A549 (cell line): Measurements from ENCODE around the gene KRTDAP. TPM values are rescaled to one million over a fixed set of nuclear protein-coding genes. Genes with fewer than 3 reads are reported as not detected.
A peak's percentile ranks its signal among the peaks of the same experiment; 100 is the strongest.

Experiments used
- ATAC-seq, 2 experiments: fragments of 200-7000 bp in 1 of 2; fragments of >200 bp in 1 of 2; cut with Nextera tagmentation in 1 of 2; cut with Tn5 transposase in 1 of 2; 3 replicates each; pipeline versions ENCODE4 v1.8.0 to v1.9.1; 2018 to 2020; ENCODE audit warnings: mild to moderate bottlenecking in 1 of 2, moderate library complexity in 1 of 2
- CTCF ChIA-PET: fragments of 300-600 bp; sonication (Branson Sonifier 250); formaldehyde crosslinking; extraction: SDS; loops from one replicate; lab custom pipeline; 2021; ENCODE audit warnings: antibody characterized with exemption, inconsistent platforms; lab: Yijun Ruan, JAX
- POLR2A ChIA-PET: fragments of 350-600 bp; formaldehyde crosslinking; extraction: SDS; loops from one replicate; lab custom pipeline; 2021; ENCODE audit warnings: antibody characterized with exemption, inconsistent platforms; lab: Yijun Ruan, JAX
- DNase-seq, 2 experiments: peaks; one replicate each; pipeline versions ENCODE4 v3.0.0 to v3.0.0-alpha.2; 2011 to 2016; ENCODE audit warnings: low read depth in 1 of 2, low spot score in 1 of 2
- FAIRE-seq: peaks from 2 replicates; lab custom pipeline; 2011; peaks lifted over from hg19 to GRCh38; lab: Jason Lieb, UNC
- H3K27ac ChIP-seq, 2 experiments: fragments of >200 bp; sonication (Bioruptor Twin); formaldehyde crosslinking; 3 replicates each; pipeline ENCODE4 v1.5.1; 2016 to 2017
- H3K4me1 ChIP-seq: fragments of >200 bp; sonication (Bioruptor Twin); formaldehyde crosslinking; 3 replicates; pipeline ENCODE4 v1.6.1; 2016
- H3K4me2 ChIP-seq: fragments of >200 bp; sonication (Bioruptor Twin); formaldehyde crosslinking; 3 replicates; pipeline ENCODE4 v1.6.1; 2016
- H3K4me3 ChIP-seq: fragments of >200 bp; sonication (Bioruptor Twin); formaldehyde crosslinking; 3 replicates; pipeline ENCODE4 v1.5.1; 2016
- H3K9me3 ChIP-seq: fragments of >200 bp; sonication (Bioruptor Twin); formaldehyde crosslinking; 3 replicates; pipeline ENCODE4 v1.6.1; 2016
- BCL3 ChIP-seq: fragments of >200 bp; sonication (Bioruptor Twin); formaldehyde crosslinking; IDR thresholded peaks from 3 replicates; pipeline ENCODE4 v1.6.1; 2016
- BHLHE40 ChIP-seq: IDR thresholded peaks from 2 replicates; pipeline ENCODE4 v1.6.1; 2012; ENCODE audit warnings: low read depth, low read length, inconsistent platforms
- CTCF ChIP-seq: fragments of >200 bp; sonication (Bioruptor Twin); formaldehyde crosslinking; IDR thresholded peaks from 3 replicates; pipeline ENCODE4 v1.5.1; 2016
- EHMT2 ChIP-seq: fragments of 200-600 bp; sonication (generic); IDR thresholded peaks from 2 replicates; pipeline ENCODE4 v1.6.1; 2016; ENCODE audit warnings: antibody characterized with exemption, low read depth, mild to moderate bottlenecking, moderate library complexity
- FOSL2 ChIP-seq, 2 experiments: fragments of 450-650 bp in 1 of 2; fragments of >200 bp in 1 of 2; sonication (Bioruptor Twin) in 1 of 2; formaldehyde crosslinking; IDR thresholded peaks; 2 replicates each; pipeline versions ENCODE4 v1.5.0 to v1.6.1; 2016 to 2020; ENCODE audit warnings: mild to moderate bottlenecking in 1 of 2, moderate library complexity in 1 of 2
- FOXS1 ChIP-seq: fragments of 250-450 bp; sonication (Bioruptor Pico); IDR thresholded peaks from 2 replicates; pipeline ENCODE4 v1.5.0; 2020; ENCODE audit warnings: mild to moderate bottlenecking, moderate library complexity
- HEYL ChIP-seq: fragments of 250-450 bp; sonication (Bioruptor Pico); IDR thresholded peaks from 2 replicates; pipeline ENCODE4 v1.8.0; 2021; ENCODE audit warnings: mild to moderate bottlenecking, moderate library complexity
- HOXB13 ChIP-seq: fragments of 250-450 bp; sonication (Bioruptor Pico); IDR thresholded peaks from 2 replicates; pipeline ENCODE4 v1.5.0; 2020; ENCODE audit warnings: low read depth, mild to moderate bottlenecking, moderate library complexity
- HOXB5 ChIP-seq: fragments of 250-450 bp; sonication (Bioruptor Pico); IDR thresholded peaks from 2 replicates; pipeline ENCODE4 v1.5.0; 2020; ENCODE audit warnings: mild to moderate bottlenecking, moderate library complexity
- JUN ChIP-seq, 2 experiments: fragments of >200 bp; sonication (Bioruptor Twin); formaldehyde crosslinking; IDR thresholded peaks; 2 replicates in 1 of 2; 3 replicates in 1 of 2; pipeline ENCODE4 v1.6.1; 2016 to 2017
- JUNB ChIP-seq: fragments of >200 bp; sonication (Bioruptor Twin); formaldehyde crosslinking; IDR thresholded peaks from 2 replicates; pipeline ENCODE4 v1.6.1; 2016
- MAFK ChIP-seq: fragments of 450-650 bp; IDR thresholded peaks from 2 replicates; pipeline ENCODE4 v1.6.1; 2014; ENCODE audit not compliant: partially characterized antibody
- MAX ChIP-seq: IDR thresholded peaks from 2 replicates; pipeline ENCODE4 v1.6.1; 2012
- NR3C1 ChIP-seq: fragments of >200 bp; sonication (Bioruptor Twin); formaldehyde crosslinking; IDR thresholded peaks from 3 replicates; pipeline ENCODE4 v1.6.1; 2017
- PBX3 ChIP-seq: IDR thresholded peaks from 2 replicates; pipeline ENCODE4 v1.6.1; 2012
- PHF8 ChIP-seq: fragments of 200-600 bp; sonication (generic); IDR thresholded peaks from 2 replicates; pipeline ENCODE4 v1.6.1; 2016; ENCODE audit warnings: low read depth, mild to moderate bottlenecking, antibody characterized with exemption, moderate library complexity, borderline replicate concordance
- POLR2A ChIP-seq: IDR thresholded peaks from 2 replicates; pipeline ENCODE4 v1.6.1; 2012; ENCODE audit warnings: mild to moderate bottlenecking, low read length
- POLR2AphosphoS2 ChIP-seq: conservative IDR thresholded peaks from 2 replicates; pipeline ENCODE4 v1.6.1; 2012; ENCODE audit warnings: low read length, improper control_type of control experiment, inconsistent platforms
- RCOR1 ChIP-seq: fragments of 150-350 bp; IDR thresholded peaks from 2 replicates; pipeline ENCODE4 v1.6.1; 2014; ENCODE audit warnings: antibody characterized with exemption, low read length, low read depth
- RFX5 ChIP-seq: fragments of 450-650 bp; IDR thresholded peaks from 2 replicates; pipeline ENCODE4 v1.7.1; 2014; ENCODE audit warnings: antibody characterized with exemption, mild to moderate bottlenecking, moderate library complexity
- RNF2 ChIP-seq: fragments of 200-600 bp; sonication (generic); IDR thresholded peaks from 2 replicates; pipeline ENCODE4 v1.6.1; 2016; ENCODE audit warnings: low read depth, mild to moderate bottlenecking, antibody characterized with exemption, moderate library complexity, borderline replicate concordance
- SMC3 ChIP-seq: fragments of >200 bp; sonication (Bioruptor Twin); formaldehyde crosslinking; IDR thresholded peaks from 3 replicates; pipeline ENCODE4 v1.6.1; 2018; ENCODE audit warnings: inconsistent platforms
- USF2 ChIP-seq: fragments of 450-650 bp; IDR thresholded peaks from 2 replicates; pipeline ENCODE4 v1.6.1; 2014; ENCODE audit warnings: antibody characterized with exemption
- WGBS: methylation state at CpG from one replicate; pipeline ENCODE4 v1.1.6; 2017; ENCODE audit errors: missing lambda C conversion rate; 5-methylcytosine and 5-hydroxymethylcytosine counted together
- polyA plus RNA-seq, 4 experiments: library from polyadenylated mRNA; depleted of rRNA in 3 of 4; stranded (reverse); fragments of >200 nt; fragmentation: RNase III in 1 of 4; extraction: RNeasy Plus Mini Kit Qiagen cat#74134 plus additional on column Dnase treatment in 1 of 4; gene quantifications; 2 replicates in 3 of 4; 3 replicates in 1 of 4; pipeline ENCODE4 v1.2.3, GENCODE V29; 2011 to 2017

The KRTDAP gene
- polyA plus RNA-seq, 2 of the 4 experiments (the other 2 are of a cell fraction): not detected

GRCh38 chr19:35508129-35508528, 17.9 kb upstream of the KRTDAP start:
- H3K27ac ChIP-seq: no peak overlapping the region
- FAIRE-seq: peak; percentile 51
- peaks cover 8% of the 10 kb centered on the region for H3K4me1 ChIP-seq
- WGBS: 59% methylated on average over 3 of the region's 3 CpGs
- POLR2A ChIA-PET: no interaction called here
- CTCF ChIA-PET: interaction anchor here (0.8 to 10.2 kb wide), 11 partner anchors 7 to 155 kb away, joined by 3 to 207 read pairs (median 4); partner anchors contain the start of gene HAUS5
- H3K4me3 ChIP-seq: no peak overlapping the region
- ATAC-seq: no peak
- no peaks in the 10 kb centered on the region for H3K9me3 ChIP-seq
- no peak for DNase-seq
- TF ChIP-seq PHF8 (no peak), FOXS1 (no peak), EHMT2 (no peak), SMC3 (no peak), NR3C1 (no peak), MAX (no peak), PBX3 (no peak), JUNB (no peak)
- H3K4me2 ChIP-seq: no peak overlapping the region

GRCh38 chr19:35507561-35507960, 17.3 kb upstream of the KRTDAP start:
- Histone ChIP-seq H3K4me2 (no peak overlapping the region), H3K9me3 (no peaks in the 10 kb centered on the region), H3K4me3 (no peak overlapping the region), H3K4me1 (peaks cover 8% of the 10 kb centered on the region), H3K27ac (no peak overlapping the region)
- CTCF ChIA-PET: interaction anchor here (0.6 to 10.2 kb wide), 8 partner anchors 13 to 424 kb away, joined by 3 to 207 read pairs (median 10); no protein-coding TSS in a partner anchor
- DNase-seq (no peak), FAIRE-seq (no peak), ATAC-seq (no peak)
- WGBS: 63% methylated on average over 11 of the region's 11 CpGs
- POLR2A ChIA-PET: interaction anchor here (0.6 kb wide), 1 partner anchor 8 kb away, joined by 3 read pairs; no protein-coding TSS in a partner anchor
- TF ChIP-seq RCOR1: no peak
- no peak for TF ChIP-seq FOSL2 (IDR thresholded peaks at IDR 0.05)
- no peak for TF ChIP-seq FOSL2 (CRISPR knock-in tag; IDR thresholded peaks at IDR 0.05)
- no peak for TF ChIP-seq BHLHE40
- no peak for TF ChIP-seq RNF2
- TF ChIP-seq MAFK: no peak
- TF ChIP-seq HOXB5 (CRISPR knock-in tag): no peak
- TF ChIP-seq JUN (IDR thresholded peaks at IDR 0.05): no peak
- no peak for TF ChIP-seq BCL3
- no peak for TF ChIP-seq RFX5
- no peak for TF ChIP-seq HOXB13
- TF ChIP-seq POLR2AphosphoS2: no peak
- no peak for TF ChIP-seq POLR2A
- no peak for TF ChIP-seq NR3C1
- no peak for TF ChIP-seq HEYL (CRISPR knock-in tag)
- TF ChIP-seq JUNB: no peak

GRCh38 chr19:35506011-35506410, 15.7 kb upstream of the KRTDAP start:
- ATAC-seq (no peak), FAIRE-seq (no peak), DNase-seq (no peak)
- WGBS: 59% methylated on average over 7 of the region's 7 CpGs
- H3K4me2 ChIP-seq: no peak overlapping the region
- no peaks in the 10 kb centered on the region for H3K9me3 ChIP-seq
- ChIA-PET POLR2A (interaction anchor here (1.0 kb wide), 1 partner anchor 11 kb away, joined by 4 read pairs; no protein-coding TSS in a partner anchor), CTCF (interaction anchor here (0.7 to 10.2 kb wide), 10 partner anchors 9 to 153 kb away, joined by 3 to 207 read pairs (median 6); partner anchors contain the start of genes ATP4A and FFAR2)
- no peak overlapping the region for H3K4me3 ChIP-seq
- H3K4me1 ChIP-seq: peaks cover 8% of the 10 kb centered on the region
- no peak overlapping the region for H3K27ac ChIP-seq
- TF ChIP-seq CTCF (no peak), HOXB5 (CRISPR knock-in tag) (no peak), USF2 (no peak)
